GM19455 (cell line): Measurements from ENCODE around the gene WFIKKN1.

Experiments
- ATAC-seq: cut with Tn5 transposase; IDR thresholded peaks from one replicate; pipeline ENCODE4 v1.9.1; 2021; ENCODE audit not compliant: unreplicated experiment

WFIKKN1 gene

GRCh38 chr16:652454-653305 lies 21.9 kb downstream of the WFIKKN1 start:
- no peak for ATAC-seq

GRCh38 chr16:654034-654433 lies 23.2 kb downstream of the WFIKKN1 start:
- ATAC-seq: no peak

GRCh38 chr16:657487-657886 lies 26.7 kb downstream of the WFIKKN1 start:
- no peak for ATAC-seq

- ATAC-seq: no peak
Observed at GRCh38 chr16:658679-659571, 28.1 kb downstream of the WFIKKN1 start.

- no peak for ATAC-seq
Observed at GRCh38 chr16:659618-660017, 28.8 kb downstream of the WFIKKN1 start.

GRCh38 chr16:660132-660458 lies 29.3 kb downstream of the WFIKKN1 start:
- ATAC-seq: no peak

- no peak for ATAC-seq
Observed at GRCh38 chr16:660459-661183, 29.8 kb downstream of the WFIKKN1 start.

- no peak for ATAC-seq
Observed at GRCh38 chr16:661184-661821, 30.5 kb downstream of the WFIKKN1 start.

- ATAC-seq: no peak
Observed at GRCh38 chr16:662095-662494, 31.3 kb downstream of the WFIKKN1 start.

GRCh38 chr16:662597-662996 lies 31.8 kb downstream of the WFIKKN1 start:
- no peak for ATAC-seq

- ATAC-seq: no peak
Observed at GRCh38 chr16:666572-666971, 35.8 kb downstream of the WFIKKN1 start.

- ATAC-seq: no peak
Observed at GRCh38 chr16:667113-667779, 36.5 kb downstream of the WFIKKN1 start.

- ATAC-seq: peak; percentile 66
Observed at GRCh38 chr16:667780-668518, 37.2 kb downstream of the WFIKKN1 start, which contains the start of gene RHOT2. Gene RHOT2, plus strand, starts transcription at chr16:668132. Its CDS starts 68 bp downstream, at chr16:668200.

GRCh38 chr16:668519-669171 lies 37.9 kb downstream of the WFIKKN1 start:
- no peak for ATAC-seq

- ATAC-seq: no peak
Observed at GRCh38 chr16:669666-670065, 38.9 kb downstream of the WFIKKN1 start.

GRCh38 chr16:670485-671352 lies 39.9 kb downstream of the WFIKKN1 start:
- no peak for ATAC-seq

GRCh38 chr16:671353-672131 lies 40.8 kb downstream of the WFIKKN1 start:
- no peak for ATAC-seq
